ENCODE data around the gene MRPS27. TPM values are rescaled to one million over a fixed set of nuclear protein-coding genes. Genes with fewer than 3 reads are reported as not detected.

Gene MRPS27
- total RNA-seq, 4 donors from 2014 or later: 48.7 to 63.7 (median 51.9) TPM

- 87% methylated on average over 1 of the region's 1 CpG for WGBS
- H3K36me3 ChIP-seq: peaks cover 19% of the 10 kb centered on the region
- TF ChIP-seq POLR2AphosphoS5 (IDR thresholded peaks at IDR 0.05): no peak
- TF ChIP-seq POLR2A (IDR thresholded peaks at IDR 0.05): no peak
- TF ChIP-seq, protein P1, sequence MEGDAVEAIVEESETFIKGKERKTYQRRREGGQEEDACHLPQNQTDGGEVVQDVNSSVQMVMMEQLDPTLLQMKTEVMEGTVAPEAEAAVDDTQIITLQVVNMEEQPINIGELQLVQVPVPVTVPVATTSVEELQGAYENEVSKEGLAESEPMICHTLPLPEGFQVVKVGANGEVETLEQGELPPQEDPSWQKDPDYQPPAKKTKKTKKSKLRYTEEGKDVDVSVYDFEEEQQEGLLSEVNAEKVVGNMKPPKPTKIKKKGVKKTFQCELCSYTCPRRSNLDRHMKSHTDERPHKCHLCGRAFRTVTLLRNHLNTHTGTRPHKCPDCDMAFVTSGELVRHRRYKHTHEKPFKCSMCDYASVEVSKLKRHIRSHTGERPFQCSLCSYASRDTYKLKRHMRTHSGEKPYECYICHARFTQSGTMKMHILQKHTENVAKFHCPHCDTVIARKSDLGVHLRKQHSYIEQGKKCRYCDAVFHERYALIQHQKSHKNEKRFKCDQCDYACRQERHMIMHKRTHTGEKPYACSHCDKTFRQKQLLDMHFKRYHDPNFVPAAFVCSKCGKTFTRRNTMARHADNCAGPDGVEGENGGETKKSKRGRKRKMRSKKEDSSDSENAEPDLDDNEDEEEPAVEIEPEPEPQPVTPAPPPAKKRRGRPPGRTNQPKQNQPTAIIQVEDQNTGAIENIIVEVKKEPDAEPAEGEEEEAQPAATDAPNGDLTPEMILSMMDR (IDR thresholded peaks at IDR 0.05): no peak
- no peak for TF ChIP-seq EP300 (IDR thresholded peaks at IDR 0.05)
Measured at GRCh38 chr5:72356361-72356760, 36.3 kb upstream of the MRPS27 start.

GRCh38 chr5:72355706-72356299, 35.8 kb upstream of the MRPS27 start:
- H3K36me3 ChIP-seq: peaks cover 15% of the 10 kb centered on the region
- WGBS: 64% methylated on average over 5 of the region's 5 CpGs
- H3K4me3 ChIP-seq: no peak overlapping the region
- no peaks in the 10 kb centered on the region for H3K27me3 ChIP-seq
- H3K27ac ChIP-seq: no peak overlapping the region
- TF ChIP-seq, protein P1 (IDR thresholded peaks at IDR 0.05): peak in 1 of 2 donors; percentile 38
- TF ChIP-seq POLR2AphosphoS5 (IDR thresholded peaks at IDR 0.05): no peak
- no peaks in the 10 kb centered on the region for H3K9me3 ChIP-seq
- DNase-seq (ENCODE audit: low spot score in 2 of 2): no peak
- no peaks in the 10 kb centered on the region for H3K4me1 ChIP-seq

More at GRCh38 chr5:72356361-72356760, 36.3 kb upstream of the MRPS27 start:
- H3K9me3 ChIP-seq: no peaks in the 10 kb centered on the region
- no peak overlapping the region for H3K4me3 ChIP-seq
- H3K4me1 ChIP-seq: no peaks in the 10 kb centered on the region
- no peaks in the 10 kb centered on the region for H3K27me3 ChIP-seq
- DNase-seq (ENCODE audit: low spot score in 2 of 2): no peak
- no peak overlapping the region for H3K27ac ChIP-seq

- H3K9me3 ChIP-seq: no peaks in the 10 kb centered on the region
- H3K4me1 ChIP-seq: no peaks in the 10 kb centered on the region
- DNase-seq (ENCODE audit: low spot score in 2 of 2): no peak
- no peaks in the 10 kb centered on the region for H3K27me3 ChIP-seq
- H3K27ac ChIP-seq: no peak overlapping the region
- H3K4me3 ChIP-seq: no peak overlapping the region
- H3K36me3 ChIP-seq: peaks cover 1% of the 10 kb centered on the region
- TF ChIP-seq EP300 (IDR thresholded peaks at IDR 0.05) (no peak), POLR2AphosphoS5 (IDR thresholded peaks at IDR 0.05) (no peak), POLR2A (IDR thresholded peaks at IDR 0.05) (no peak)
- TF ChIP-seq, protein P1 (IDR thresholded peaks at IDR 0.05): no peak
Measured at GRCh38 chr5:72353046-72353445, 33.0 kb upstream of the MRPS27 start.

DNA sequence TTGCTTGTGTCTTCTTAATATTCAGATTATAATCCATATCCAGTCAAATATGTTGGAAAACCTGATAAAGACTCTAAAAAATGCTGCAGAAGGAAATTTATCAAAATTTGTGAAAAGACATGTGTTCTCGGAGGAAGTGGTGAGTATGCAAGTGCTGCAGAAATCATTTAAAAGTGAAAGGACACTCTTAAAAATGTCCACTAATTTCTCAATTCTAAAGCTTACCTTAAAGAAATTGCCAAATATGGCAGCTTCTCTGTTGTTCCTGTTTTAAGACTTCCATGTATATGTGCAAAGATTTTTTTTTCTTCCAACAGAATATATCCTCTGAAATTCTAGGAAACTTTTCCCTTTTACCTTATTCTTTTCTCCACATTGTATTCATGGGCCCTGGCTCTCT, 32.6 kb upstream of the MRPS27 start:
- Histone ChIP-seq H3K36me3 (no peaks in the 10 kb centered on the region), H3K4me3 (no peak overlapping the region), H3K4me1 (no peaks in the 10 kb centered on the region), H3K9me3 (no peaks in the 10 kb centered on the region), H3K27ac (no peak overlapping the region), H3K27me3 (no peaks in the 10 kb centered on the region)
- DNase-seq (ENCODE audit: low spot score in 2 of 2): no peak
- 100% methylated on average over 1 of the region's 1 CpG for WGBS
- TF ChIP-seq POLR2A (IDR thresholded peaks at IDR 0.05) (no peak), POLR2AphosphoS5 (IDR thresholded peaks at IDR 0.05) (no peak), EP300 (IDR thresholded peaks at IDR 0.05) (no peak)
- TF ChIP-seq, protein P1 (IDR thresholded peaks at IDR 0.05): no peak

- WGBS: 90% methylated on average over 2 of the region's 2 CpGs
- DNase-seq (ENCODE audit: low spot score in 2 of 2): no peak
- H3K9me3 ChIP-seq: no peaks in the 10 kb centered on the region
- H3K27ac ChIP-seq: no peak overlapping the region
- peaks cover 3% of the 10 kb centered on the region for H3K36me3 ChIP-seq
- TF ChIP-seq, protein P1 (IDR thresholded peaks at IDR 0.05): no peak
- TF ChIP-seq POLR2A (IDR thresholded peaks at IDR 0.05): no peak
- no peak for TF ChIP-seq POLR2AphosphoS5 (IDR thresholded peaks at IDR 0.05)
- TF ChIP-seq EP300 (IDR thresholded peaks at IDR 0.05): no peak
- no peaks in the 10 kb centered on the region for H3K27me3 ChIP-seq
- H3K4me1 ChIP-seq: no peaks in the 10 kb centered on the region
- H3K4me3 ChIP-seq: no peak overlapping the region
Measured at GRCh38 chr5:72351376-72351775, 31.3 kb upstream of the MRPS27 start.
